K562 (cell line): ENCODE results near the gene HLCS. TPM values are rescaled to one million over a fixed set of nuclear protein-coding genes. Genes with fewer than 3 reads are reported as not detected.

Source experiments
- BHLHE40 ChIP-seq: IDR thresholded peaks from 2 replicates; pipeline ENCODE4 v1.6.1; 2011; ENCODE audit warnings: low read length, improper control_type of control experiment
- BRD4 ChIP-seq: fragments of 200-600 bp; sonication (generic); IDR thresholded peaks from 2 replicates; pipeline ENCODE4 v1.6.1; 2017; ENCODE audit warnings: inconsistent platforms
- BRF2 ChIP-seq: IDR thresholded peaks from 3 replicates; pipeline ENCODE4 v1.6.1; 2011; ENCODE audit warnings: borderline replicate concordance, mild to moderate bottlenecking; ENCODE audit not compliant: insufficient read length, insufficient read depth
- DMBX1 ChIP-seq: fragments of 250-450 bp; sonication (Bioruptor Pico); IDR thresholded peaks from 2 replicates; pipeline ENCODE4 v1.8.0; 2022; ENCODE audit warnings: inconsistent platforms, mild to moderate bottlenecking, moderate library complexity, borderline replicate concordance
- E2F6 ChIP-seq, 2 experiments: IDR thresholded peaks; 2 replicates each; pipeline ENCODE4 v1.6.1; 2011; ENCODE audit warnings: borderline replicate concordance in 1 of 2, control low read depth in 1 of 2, low read depth in 1 of 2, low read length in 1 of 2, mild to moderate bottlenecking in 1 of 2, mixed read lengths in 1 of 2, moderate library complexity in 1 of 2; ENCODE audit not compliant: insufficient read depth in 1 of 2, insufficient read length in 1 of 2, poor library complexity in 1 of 2, severe bottlenecking in 1 of 2; ENCODE audit errors: extremely low read depth in 1 of 2
- FOXJ2 ChIP-seq: fragments of 200-800 bp; sonication (Bioruptor generic); IDR thresholded peaks from 2 replicates; pipeline ENCODE4 v1.6.1; 2016; ENCODE audit warnings: missing genetic modification characterization, missing compliant biosample characterization
- GTF2B ChIP-seq: IDR thresholded peaks from 2 replicates; pipeline ENCODE4 v1.6.1; 2011; ENCODE audit not compliant: insufficient read length; ENCODE audit errors: extremely low read depth
- PYGO2 ChIP-seq: fragments of 450-650 bp; IDR thresholded peaks from 2 replicates; pipeline ENCODE4 v1.6.1; 2016; ENCODE audit warnings: mild to moderate bottlenecking, missing genetic modification characterization, moderate library complexity, missing compliant biosample characterization
- SMARCA4 ChIP-seq: fragments of 450-650 bp; IDR thresholded peaks from 2 replicates; pipeline ENCODE4 v1.6.1; 2016
- SNRNP70 ChIP-seq: fragments of 200-400 bp; formaldehyde crosslinking; optimal IDR thresholded peaks from 2 replicates; pipeline ENCODE3; 2017; ENCODE audit warnings: low read depth, low read length
- SP1 ChIP-seq: sonication (generic); formaldehyde crosslinking; IDR thresholded peaks from 2 replicates; pipeline ENCODE4 v1.8.1; 2022; ENCODE audit warnings: mild to moderate bottlenecking, missing genetic modification reagents
- THAP7 ChIP-seq: fragments of 250-450 bp; sonication (Bioruptor Pico); IDR thresholded peaks from 2 replicates; pipeline ENCODE4 v1.5.0; 2021
- ZBTB8A ChIP-seq: fragments of 450-650 bp; IDR thresholded peaks from 2 replicates; pipeline ENCODE4 v1.6.1; 2018; ENCODE audit warnings: mild to moderate bottlenecking, moderate library complexity; ENCODE audit not compliant: partially characterized antibody
- ZFP36 ChIP-seq: fragments of 150-350 bp; IDR thresholded peaks from 2 replicates; pipeline ENCODE4 v1.6.1; 2018; ENCODE audit warnings: low read length, low read depth; ENCODE audit not compliant: partially characterized antibody
- ZMIZ1 ChIP-seq, 2 experiments: fragments of 150-350 bp in 1 of 2; IDR thresholded peaks; 2 replicates each; pipeline ENCODE4 v1.6.1; 2012 to 2016; ENCODE audit warnings: low read depth in 2 of 2, low read length in 2 of 2, mild to moderate bottlenecking in 1 of 2, moderate library complexity in 1 of 2
- ZNF395 ChIP-seq: fragments of 200-800 bp; sonication (Bioruptor generic); IDR thresholded peaks from 2 replicates; pipeline ENCODE4 v1.6.1; 2017; ENCODE audit warnings: missing genetic modification characterization, missing compliant biosample characterization
- ZNF77 ChIP-seq: fragments of 250-450 bp; sonication (Bioruptor Pico); IDR thresholded peaks from 2 replicates; pipeline ENCODE4 v1.5.0; 2020
- ZNF780A ChIP-seq: fragments of 250-450 bp; sonication (Bioruptor Pico); IDR thresholded peaks from 2 replicates; pipeline ENCODE4 v1.5.0; 2021; ENCODE audit warnings: mild to moderate bottlenecking
- polyA plus RNA-seq, 8 experiments: library from polyadenylated mRNA; depleted of rRNA in 4 of 8; stranded (reverse) in 5 of 8; unstranded in 3 of 8; fragments of >200 nt; fragmentation: Nextera tagmentation in 2 of 8; fragmentation: Illumina TruSeq in 1 of 8; extraction: Ambion mirVana in 2 of 8; extraction: Trizol in 1 of 8; gene quantifications; 2 replicates each; pipeline versions ENCODE4 v1.2.1 to v1.2.3, GENCODE V29; 2011 to 2014; ENCODE audit warnings: inconsistent platforms in 1 of 8, missing spikeins in 1 of 8
- total RNA-seq, 7 experiments: library from RNA; depleted of rRNA in 6 of 7; stranded (reverse); fragments of >200 nt in 6 of 7; fragmentation: Illumina TruSeq in 2 of 7; extraction: Trizol in 2 of 7; gene quantifications; 2 replicates each; pipeline versions ENCODE4 v1.2.1 to v1.2.3, GENCODE V29; 2011 to 2021; ENCODE audit warnings: low replicate concordance in 1 of 7

Gene HLCS
- total and polyA plus RNA-seq, 9 of the 15 experiments (the other 6 are each of a cell fraction or from before 2014, with no cell fraction given), result 3.0 to 21.5 (median 17.1) TPM

- TF ChIP-seq FOXJ2, result 0 out of 2 replicates have a peak, but pooled peaks have one; percentile 51
- no peak for TF ChIP-seq THAP7
- TF ChIP-seq BRF2, result no peak
- no peak for TF ChIP-seq SNRNP70
- no peak for TF ChIP-seq DMBX1
- TF ChIP-seq ZMIZ1 (IDR thresholded peaks at IDR 0.05; ENCODE audit: low read depth in 2 of 2, low read length in 2 of 2), result no peak
- no peak for TF ChIP-seq GTF2B
- peak; percentile 27; the same call in 1 of the 2 replicates for TF ChIP-seq SP1 (CRISPR knock-in tag)
- TF ChIP-seq ZNF395, result peak; percentile 91; the same call in 1 of the 2 replicates
- no peak for TF ChIP-seq SMARCA4
- TF ChIP-seq ZBTB8A, result no peak
- TF ChIP-seq BRD4, result no peak
- TF ChIP-seq BHLHE40, result no peak
- peak; percentile 68 for TF ChIP-seq ZFP36
- no peak for TF ChIP-seq ZNF77 (CRISPR knock-in tag)
- TF ChIP-seq ZNF780A (CRISPR knock-in tag), result no peak
- no peak for TF ChIP-seq E2F6 (IDR thresholded peaks at IDR 0.05; ENCODE audit: borderline replicate concordance in 1 of 2, extremely low read depth in 1 of 2, insufficient read depth in 1 of 2, insufficient read length in 1 of 2, low read depth in 1 of 2, low read length in 1 of 2, poor library complexity in 1 of 2, severe bottlenecking in 1 of 2)
- 0 out of 2 replicates have a peak, but pooled peaks have one; percentile 8 for TF ChIP-seq PYGO2 (tag)
These were observed 7.7 kb upstream of the HLCS start (continued) for GRCh38 chr21:36973986-36974850.
